K562 (cell line): ENCODE results near the gene RERE. TPM values are rescaled to one million over a fixed set of nuclear protein-coding genes. Genes with fewer than 3 reads are reported as not detected.

Experiments
- CREM ChIP-seq: IDR thresholded peaks from 2 replicates; pipeline ENCODE4 v1.6.1; 2014; ENCODE audit warnings: antibody characterized with exemption, low read depth
- MGA ChIP-seq: fragments of 450-650 bp; IDR thresholded peaks from 2 replicates; pipeline ENCODE4 v1.6.1; 2016; ENCODE audit warnings: mild to moderate bottlenecking, moderate library complexity
- NONO ChIP-seq, 2 experiments: fragments of 200-400 bp in 1 of 2; fragments of 450-650 bp in 1 of 2; formaldehyde crosslinking in 1 of 2; IDR thresholded peaks; 2 replicates each; pipeline ENCODE4 v1.6.1; 2017; ENCODE audit warnings: low read depth in 2 of 2, mild to moderate bottlenecking in 2 of 2, moderate library complexity in 2 of 2, low read length in 1 of 2
- SPI1 ChIP-seq: IDR thresholded peaks from 2 replicates; pipeline ENCODE4 v1.6.1; 2011; ENCODE audit warnings: low read depth, low read length, control low read depth, borderline replicate concordance
- ZBTB34 ChIP-seq: fragments of 250-450 bp; sonication (Bioruptor Pico); IDR thresholded peaks from 2 replicates; pipeline ENCODE4 v1.8.0; 2021; ENCODE audit warnings: mild to moderate bottlenecking, moderate library complexity
- polyA plus RNA-seq, 8 experiments: library from polyadenylated mRNA; depleted of rRNA in 4 of 8; stranded (reverse) in 5 of 8; unstranded in 3 of 8; fragments of >200 nt; fragmentation: Nextera tagmentation in 2 of 8; fragmentation: Illumina TruSeq in 1 of 8; extraction: Ambion mirVana in 2 of 8; extraction: Trizol in 1 of 8; gene quantifications; 2 replicates each; pipeline versions ENCODE4 v1.2.1 to v1.2.3, GENCODE V29; 2011 to 2014; ENCODE audit warnings: inconsistent platforms in 1 of 8, missing spikeins in 1 of 8
- total RNA-seq, 7 experiments: library from RNA; depleted of rRNA in 6 of 7; stranded (reverse); fragments of >200 nt in 6 of 7; fragmentation: Illumina TruSeq in 2 of 7; extraction: Trizol in 2 of 7; gene quantifications; 2 replicates each; pipeline versions ENCODE4 v1.2.1 to v1.2.3, GENCODE V29; 2011 to 2021; ENCODE audit warnings: low replicate concordance in 1 of 7
- TF ChIP-seq, protein P1 (sequence below): sonication (generic); formaldehyde crosslinking; IDR thresholded peaks from 2 replicates; pipeline ENCODE4 v1.8.0; 2022; ENCODE audit warnings: missing genetic modification reagents, mild to moderate bottlenecking, borderline replicate concordance
- TF ChIP-seq, protein P2 (sequence below): fragments of 450-650 bp; conservative IDR thresholded peaks from 2 replicates; pipeline ENCODE4 v1.6.1; 2016; ENCODE audit warnings: missing genetic modification characterization, low read depth, mild to moderate bottlenecking, missing compliant biosample characterization, moderate library complexity

The RERE gene
- total and polyA plus RNA-seq, 9 of the 15 experiments (the other 6 are each of a cell fraction or from before 2014, with no cell fraction given) = 3.0 to 51.5 (median 13.4) TPM

- TF ChIP-seq, protein P1, sequence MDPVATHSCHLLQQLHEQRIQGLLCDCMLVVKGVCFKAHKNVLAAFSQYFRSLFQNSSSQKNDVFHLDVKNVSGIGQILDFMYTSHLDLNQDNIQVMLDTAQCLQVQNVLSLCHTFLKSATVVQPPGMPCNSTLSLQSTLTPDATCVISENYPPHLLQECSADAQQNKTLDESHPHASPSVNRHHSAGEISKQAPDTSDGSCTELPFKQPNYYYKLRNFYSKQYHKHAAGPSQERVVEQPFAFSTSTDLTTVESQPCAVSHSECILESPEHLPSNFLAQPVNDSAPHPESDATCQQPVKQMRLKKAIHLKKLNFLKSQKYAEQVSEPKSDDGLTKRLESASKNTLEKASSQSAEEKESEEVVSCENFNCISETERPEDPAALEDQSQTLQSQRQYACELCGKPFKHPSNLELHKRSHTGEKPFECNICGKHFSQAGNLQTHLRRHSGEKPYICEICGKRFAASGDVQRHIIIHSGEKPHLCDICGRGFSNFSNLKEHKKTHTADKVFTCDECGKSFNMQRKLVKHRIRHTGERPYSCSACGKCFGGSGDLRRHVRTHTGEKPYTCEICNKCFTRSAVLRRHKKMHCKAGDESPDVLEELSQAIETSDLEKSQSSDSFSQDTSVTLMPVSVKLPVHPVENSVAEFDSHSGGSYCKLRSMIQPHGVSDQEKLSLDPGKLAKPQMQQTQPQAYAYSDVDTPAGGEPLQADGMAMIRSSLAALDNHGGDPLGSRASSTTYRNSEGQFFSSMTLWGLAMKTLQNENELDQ = no peak
- TF ChIP-seq ZBTB34 (CRISPR knock-in tag) = no peak
- TF ChIP-seq, protein P2, sequence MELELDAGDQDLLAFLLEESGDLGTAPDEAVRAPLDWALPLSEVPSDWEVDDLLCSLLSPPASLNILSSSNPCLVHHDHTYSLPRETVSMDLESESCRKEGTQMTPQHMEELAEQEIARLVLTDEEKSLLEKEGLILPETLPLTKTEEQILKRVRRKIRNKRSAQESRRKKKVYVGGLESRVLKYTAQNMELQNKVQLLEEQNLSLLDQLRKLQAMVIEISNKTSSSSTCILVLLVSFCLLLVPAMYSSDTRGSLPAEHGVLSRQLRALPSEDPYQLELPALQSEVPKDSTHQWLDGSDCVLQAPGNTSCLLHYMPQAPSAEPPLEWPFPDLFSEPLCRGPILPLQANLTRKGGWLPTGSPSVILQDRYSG = no peak
- TF ChIP-seq SPI1 = no peak
- no peak for TF ChIP-seq MGA
- TF ChIP-seq NONO (IDR thresholded peaks at IDR 0.05; ENCODE audit: low read depth in 2 of 2, low read length in 1 of 2) = no peak
- TF ChIP-seq CREM = no peak
Measured at GRCh38 chr1:8307628-8308027, 509.8 kb downstream of the RERE start (continued).
